CD14-positive monocyte (primary cell): Measurements from ENCODE around the gene TMIGD1. TPM values are rescaled to one million over a fixed set of nuclear protein-coding genes. Genes with fewer than 3 reads are reported as not detected.

ENCODE experiments used
- DNase-seq, 3 donors: peaks; one replicate each; pipeline ENCODE4 v3.0.0-alpha.2; 2011 to 2022
- H2AFZ ChIP-seq: 2 replicates; pipeline ENCODE4 v1.6.0; 2012; ENCODE audit warnings: mild to moderate bottlenecking, low read depth, low read length, inconsistent platforms; ENCODE audit not compliant: insufficient read depth, poor library complexity, severe bottlenecking
- H3K27ac ChIP-seq, 2 donors: 1 replicate in 1 of 2; 2 replicates in 1 of 2; pipeline ENCODE4 v1.5.1; 2012 to 2013; ENCODE audit warnings: low read length in 2 of 2, control low read depth in 1 of 2, inconsistent platforms in 1 of 2, low read depth in 1 of 2, mild to moderate bottlenecking in 1 of 2
- H3K27me3 ChIP-seq, 2 donors: one replicate each; pipeline versions ENCODE4 v1.6.0 to v1.6.1; 2011 to 2013; ENCODE audit warnings: low read length in 2 of 2; ENCODE audit not compliant: control insufficient read depth in 2 of 2, insufficient read depth in 2 of 2
- H3K36me3 ChIP-seq, 2 donors: replicated peaks in 1 of 2; 1 replicate in 1 of 2; 2 replicates in 1 of 2; pipeline versions ENCODE4 v1.5.1 to v1.6.1; 2012 to 2013; ENCODE audit warnings: low read length in 2 of 2, control low read depth in 1 of 2, inconsistent platforms in 1 of 2, mild to moderate bottlenecking in 1 of 2; ENCODE audit not compliant: insufficient read depth in 2 of 2, control insufficient read depth in 1 of 2
- H3K4me1 ChIP-seq, 2 donors: 1 replicate in 1 of 2; 2 replicates in 1 of 2; pipeline versions ENCODE4 v1.5.1 to v1.6.1; 2012 to 2013; ENCODE audit warnings: low read length in 2 of 2, control low read depth in 1 of 2, inconsistent platforms in 1 of 2, mild to moderate bottlenecking in 1 of 2, moderate library complexity in 1 of 2; ENCODE audit not compliant: insufficient read depth in 2 of 2, control insufficient read depth in 1 of 2
- H3K4me2 ChIP-seq: replicated peaks from 2 replicates; pipeline ENCODE3; 2012; ENCODE audit warnings: low read length, moderate library complexity, mild to moderate bottlenecking; ENCODE audit not compliant: poor library complexity, severe bottlenecking; ENCODE audit errors: extremely low read depth
- H3K4me3 ChIP-seq, 3 experiments: fragments of 200-600 bp in 1 of 3; sonication (generic) in 1 of 3; replicated peaks in 1 of 3; 1 replicate in 2 of 3; 2 replicates in 1 of 3; pipeline ENCODE4 v1.5.1; 2011 to 2013; ENCODE audit warnings: low read length in 3 of 3, mild to moderate bottlenecking in 3 of 3, control low read depth in 2 of 3, low read depth in 2 of 3, inconsistent platforms in 1 of 3, moderate library complexity in 1 of 3
- H3K79me2 ChIP-seq: 2 replicates; pipeline ENCODE4 v1.6.0; 2012; ENCODE audit warnings: mild to moderate bottlenecking, control low read depth, inconsistent platforms, low read length, moderate library complexity; ENCODE audit not compliant: insufficient read depth
- H3K9ac ChIP-seq: 2 replicates; pipeline ENCODE4 v1.6.0; 2017; ENCODE audit warnings: low read length, mild to moderate bottlenecking; ENCODE audit not compliant: insufficient read depth, poor library complexity, severe bottlenecking
- H3K9me3 ChIP-seq, 2 donors: replicated peaks in 1 of 2; 1 replicate in 1 of 2; 2 replicates in 1 of 2; pipeline versions ENCODE4 v1.5.1 to v1.6.1; 2012 to 2013; ENCODE audit warnings: low read length in 2 of 2, control low read depth in 1 of 2; ENCODE audit not compliant: control insufficient read depth in 1 of 2, insufficient read depth in 1 of 2
- H4K20me1 ChIP-seq: 2 replicates; pipeline ENCODE4 v1.6.0; 2012; ENCODE audit warnings: mild to moderate bottlenecking, low read length, control low read depth, moderate library complexity; ENCODE audit not compliant: insufficient read depth
- H3K27ac Mint-ChIP-seq, 7 donors: one replicate each; pipeline ENCODE4 v1.8.0; 2020; ENCODE audit warnings: mild to moderate bottlenecking in 7 of 7, mixed read lengths in 7 of 7, moderate library complexity in 6 of 7, inconsistent platforms in 2 of 7
- H3K27me3 Mint-ChIP-seq, 3 donors: one replicate each; pipeline ENCODE4 v1.8.0; 2021 to 2022; ENCODE audit warnings: low read depth in 3 of 3, mild to moderate bottlenecking in 3 of 3, mixed read lengths in 3 of 3, moderate library complexity in 3 of 3, inconsistent platforms in 1 of 3
- H3K36me3 Mint-ChIP-seq, 2 donors: one replicate each; pipeline ENCODE4 v1.8.0; 2020; ENCODE audit warnings: mixed read lengths in 2 of 2, inconsistent platforms in 1 of 2, mild to moderate bottlenecking in 1 of 2
- H3K4me1 Mint-ChIP-seq: one replicate; pipeline ENCODE4 v1.8.0; 2020; ENCODE audit warnings: mild to moderate bottlenecking, mixed read lengths
- H3K4me3 Mint-ChIP-seq, 2 donors: one replicate each; pipeline ENCODE4 v1.8.0; 2020; ENCODE audit warnings: mild to moderate bottlenecking in 2 of 2, mixed read lengths in 2 of 2, moderate library complexity in 1 of 2
- H3K9me3 Mint-ChIP-seq, 7 donors: one replicate each; pipeline ENCODE4 v1.8.0; 2020 to 2022; ENCODE audit warnings: mixed read lengths in 7 of 7, mild to moderate bottlenecking in 6 of 7, moderate library complexity in 6 of 7, inconsistent platforms in 2 of 7
- WGBS: methylation state at CpG from one replicate; pipeline ENCODE4 v1.1.5; 2013; ENCODE audit warnings: missing lambda C conversion rate; ENCODE audit not compliant: insufficient coverage; 5-methylcytosine and 5-hydroxymethylcytosine counted together
- intact Hi-C, 2 donors: fragments of 100-400 bp; cut with micrococcal nuclease; formaldehyde crosslinking; loops; one replicate each; pipeline versions ENCODE4 v1.15.0 to v1.15.1; 2023
- polyA plus RNA-seq, 3 donors: library from polyadenylated mRNA; depleted of rRNA in 1 of 3; unstranded in 2 of 3; stranded (reverse) in 1 of 3; fragments of 300-500 nt in 2 of 3; fragments of >200 nt in 1 of 3; fragmentation: Illumina TruSeq in 2 of 3; gene quantifications; 1 replicate in 2 of 3; 2 replicates in 1 of 3; pipeline ENCODE4 v1.2.3, GENCODE V29; 2012 to 2021
- TF ChIP-seq, protein P1 (sequence below): fragments of 200-600 bp; IDR thresholded peaks from one replicate; pipeline ENCODE4 v1.8.0; 2022; ENCODE audit warnings: antibody characterized with exemption, mild to moderate bottlenecking

The TMIGD1 gene
- polyA plus RNA-seq, 3 donors = not detected

DNA sequence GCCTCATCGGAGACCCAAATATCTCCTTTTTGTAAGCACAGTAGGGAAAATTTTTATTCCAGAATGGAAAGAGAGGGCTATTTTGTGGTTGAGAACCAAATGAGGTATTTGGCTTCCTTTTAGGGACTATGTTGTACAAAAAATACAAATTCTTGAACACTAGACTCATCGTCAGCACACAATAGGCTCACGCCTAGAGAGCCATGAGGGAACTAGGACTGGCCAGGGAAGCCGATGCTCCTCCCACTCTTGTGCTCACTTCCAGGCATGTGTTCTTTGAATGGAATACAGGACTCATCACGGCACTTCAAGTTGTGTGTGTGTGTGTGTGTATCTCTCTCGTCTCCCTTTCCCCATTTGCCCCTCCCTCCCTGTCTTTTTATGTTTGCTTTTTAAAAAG is 24.3 kb downstream of the TMIGD1 start:
- no peaks in the 10 kb centered on the region for H3K36me3 ChIP-seq
- no peak overlapping the region for H3K9ac ChIP-seq
- no peaks in the 10 kb centered on the region for H3K4me1 ChIP-seq
- Mint-ChIP-seq H3K27ac (no peak overlapping the region), H3K36me3 (no peaks in the 10 kb centered on the region), H3K4me3 (no peak overlapping the region), H3K4me1 (no peaks in the 10 kb centered on the region), H3K9me3 (no peaks in the 10 kb centered on the region), H3K27me3 (peaks cover 0 to 8% (median 3%) of the 10 kb centered on the region in 3 donors)
- intact Hi-C loops = no loop called here
- H3K4me3 ChIP-seq = no peak overlapping the region
- H3K79me2 ChIP-seq = no peaks in the 10 kb centered on the region
- no peak overlapping the region for H2AFZ ChIP-seq
- DNase-seq = no peak
- H3K27me3 ChIP-seq = no peaks in the 10 kb centered on the region
- no peak overlapping the region for H3K4me2 ChIP-seq
- H3K27ac ChIP-seq = no peak overlapping the region
- TF ChIP-seq, protein P1, sequence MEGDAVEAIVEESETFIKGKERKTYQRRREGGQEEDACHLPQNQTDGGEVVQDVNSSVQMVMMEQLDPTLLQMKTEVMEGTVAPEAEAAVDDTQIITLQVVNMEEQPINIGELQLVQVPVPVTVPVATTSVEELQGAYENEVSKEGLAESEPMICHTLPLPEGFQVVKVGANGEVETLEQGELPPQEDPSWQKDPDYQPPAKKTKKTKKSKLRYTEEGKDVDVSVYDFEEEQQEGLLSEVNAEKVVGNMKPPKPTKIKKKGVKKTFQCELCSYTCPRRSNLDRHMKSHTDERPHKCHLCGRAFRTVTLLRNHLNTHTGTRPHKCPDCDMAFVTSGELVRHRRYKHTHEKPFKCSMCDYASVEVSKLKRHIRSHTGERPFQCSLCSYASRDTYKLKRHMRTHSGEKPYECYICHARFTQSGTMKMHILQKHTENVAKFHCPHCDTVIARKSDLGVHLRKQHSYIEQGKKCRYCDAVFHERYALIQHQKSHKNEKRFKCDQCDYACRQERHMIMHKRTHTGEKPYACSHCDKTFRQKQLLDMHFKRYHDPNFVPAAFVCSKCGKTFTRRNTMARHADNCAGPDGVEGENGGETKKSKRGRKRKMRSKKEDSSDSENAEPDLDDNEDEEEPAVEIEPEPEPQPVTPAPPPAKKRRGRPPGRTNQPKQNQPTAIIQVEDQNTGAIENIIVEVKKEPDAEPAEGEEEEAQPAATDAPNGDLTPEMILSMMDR = no peak
- H3K9me3 ChIP-seq = no peaks in the 10 kb centered on the region
- no peaks in the 10 kb centered on the region for H4K20me1 ChIP-seq
- 100% methylated on average over 1 of the region's 6 CpGs for WGBS

DNA sequence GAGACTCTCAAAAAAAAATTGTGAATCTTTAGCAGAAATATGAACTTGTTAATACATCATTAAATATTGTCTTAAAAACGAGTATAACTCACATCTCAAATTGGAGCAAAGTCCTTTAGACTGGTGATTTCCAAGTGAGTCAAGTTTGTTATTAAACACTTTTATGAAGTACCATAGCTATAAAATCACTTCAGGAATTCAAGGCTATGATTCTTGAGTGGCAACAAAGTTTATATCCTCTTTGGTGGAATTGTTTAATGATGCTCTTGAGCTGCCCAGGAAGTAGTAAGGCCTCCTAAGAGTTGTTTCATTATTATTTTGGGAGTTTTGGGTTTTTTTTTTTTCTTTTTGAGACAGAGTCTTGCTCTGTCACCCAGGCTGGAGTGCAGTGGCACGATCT is 25.5 kb downstream of the TMIGD1 start:
- Histone ChIP-seq H3K9me3 (no peaks in the 10 kb centered on the region), H3K36me3 (no peaks in the 10 kb centered on the region), H2AFZ (no peak overlapping the region), H3K79me2 (no peaks in the 10 kb centered on the region), H3K9ac (no peak overlapping the region), H3K4me2 (no peak overlapping the region), H3K4me3 (no peak overlapping the region), H3K27ac (no peak overlapping the region), H4K20me1 (no peaks in the 10 kb centered on the region), H3K4me1 (no peaks in the 10 kb centered on the region), H3K27me3 (no peaks in the 10 kb centered on the region)
- Mint-ChIP-seq H3K9me3 (no peaks in the 10 kb centered on the region), H3K4me1 (no peaks in the 10 kb centered on the region), H3K27ac (no peak overlapping the region), H3K36me3 (no peaks in the 10 kb centered on the region), H3K27me3 (peaks cover 0 to 8% (median 7%) of the 10 kb centered on the region in 3 donors), H3K4me3 (no peak overlapping the region)
- DNase-seq = no peak
- intact Hi-C loops = no loop called here
- TF ChIP-seq, protein P1 = no peak
- WGBS = no CpG with 5 or more reads among the region's 2 CpGs
